PFSK-1 (cell line): ENCODE data around the gene DCC.

Source experiments
- POLR2AphosphoS5 ChIP-seq: IDR thresholded peaks from 2 replicates; pipeline ENCODE4 v1.6.1; 2012; ENCODE audit warnings: low read depth, mild to moderate bottlenecking, control low read depth, low read length, moderate library complexity
- REST ChIP-seq, 2 experiments: IDR thresholded peaks; 2 replicates each; pipeline versions ENCODE4 v1.6.1 to v1.8.0; 2011 to 2012; ENCODE audit warnings: low read depth in 2 of 2, low read length in 2 of 2, control low read depth in 1 of 2, inconsistent platforms in 1 of 2, mild to moderate bottlenecking in 1 of 2, moderate library complexity in 1 of 2; ENCODE audit not compliant: insufficient read depth in 1 of 2

GRCh38 chr18:53254265-53254664, 914.3 kb downstream of the DCC start:
- TF ChIP-seq REST (IDR thresholded peaks at IDR 0.05; ENCODE audit: insufficient read depth in 1 of 2, low read depth in 2 of 2, low read length in 2 of 2) (no peak), POLR2AphosphoS5 (no peak)
